ENCODE data around the gene ASB1. TPM values are rescaled to one million over a fixed set of nuclear protein-coding genes. Genes with fewer than 3 reads are reported as not detected.

The ASB1 gene
- total and polyA plus RNA-seq, 8 donors = 10.7 to 36.8 (median 18.5) TPM

DNA sequence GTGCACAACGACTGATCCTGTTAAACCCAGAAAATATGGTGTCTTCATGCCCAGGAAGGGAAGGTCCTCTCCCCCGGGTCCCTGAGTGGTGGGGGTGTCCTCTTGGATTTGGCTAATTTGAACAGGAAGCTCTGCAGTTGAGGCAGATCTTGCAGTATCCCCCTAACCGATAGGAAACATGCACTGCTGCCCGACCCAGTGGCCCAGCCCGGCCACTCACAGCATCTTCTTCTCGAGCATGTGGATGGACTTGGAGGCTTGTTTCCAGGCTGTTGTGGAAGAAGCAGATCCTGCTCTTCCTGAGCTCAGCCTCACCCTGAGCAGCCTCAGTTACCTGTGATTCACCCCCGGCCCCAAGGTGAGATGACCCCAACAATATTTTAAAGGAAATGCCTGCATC, 46.4 kb upstream of the ASB1 start:
- H3K27ac ChIP-seq = no peak overlapping the region
- peaks cover 0 to 40% (median 11%) of the 10 kb centered on the region in 4 donors for H3K4me1 ChIP-seq
- no peaks in the 10 kb centered on the region for H3K27me3 ChIP-seq
- WGBS, 5 donors = 82 to 94% (median 89%) methylated on average over 6 to 7 of the region's 7 CpGs
- intact Hi-C loops (cut with DNase I; ENCODE audit: low total_unique reads) = no loop called here
- H3K9me3 ChIP-seq = no peaks in the 10 kb centered on the region
- no peak for DNase-seq
- no peak overlapping the region for H3K4me3 ChIP-seq
- H3K36me3 ChIP-seq = peaks cover 0 to 27% (median 16%) of the 10 kb centered on the region in 4 donors
- TF ChIP-seq POLR2AphosphoS5 (IDR thresholded peaks at IDR 0.05) (no peak), POLR2A (IDR thresholded peaks at IDR 0.05) (no peak), EP300 (IDR thresholded peaks at IDR 0.05) (no peak)
- TF ChIP-seq, protein P1, sequence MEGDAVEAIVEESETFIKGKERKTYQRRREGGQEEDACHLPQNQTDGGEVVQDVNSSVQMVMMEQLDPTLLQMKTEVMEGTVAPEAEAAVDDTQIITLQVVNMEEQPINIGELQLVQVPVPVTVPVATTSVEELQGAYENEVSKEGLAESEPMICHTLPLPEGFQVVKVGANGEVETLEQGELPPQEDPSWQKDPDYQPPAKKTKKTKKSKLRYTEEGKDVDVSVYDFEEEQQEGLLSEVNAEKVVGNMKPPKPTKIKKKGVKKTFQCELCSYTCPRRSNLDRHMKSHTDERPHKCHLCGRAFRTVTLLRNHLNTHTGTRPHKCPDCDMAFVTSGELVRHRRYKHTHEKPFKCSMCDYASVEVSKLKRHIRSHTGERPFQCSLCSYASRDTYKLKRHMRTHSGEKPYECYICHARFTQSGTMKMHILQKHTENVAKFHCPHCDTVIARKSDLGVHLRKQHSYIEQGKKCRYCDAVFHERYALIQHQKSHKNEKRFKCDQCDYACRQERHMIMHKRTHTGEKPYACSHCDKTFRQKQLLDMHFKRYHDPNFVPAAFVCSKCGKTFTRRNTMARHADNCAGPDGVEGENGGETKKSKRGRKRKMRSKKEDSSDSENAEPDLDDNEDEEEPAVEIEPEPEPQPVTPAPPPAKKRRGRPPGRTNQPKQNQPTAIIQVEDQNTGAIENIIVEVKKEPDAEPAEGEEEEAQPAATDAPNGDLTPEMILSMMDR (IDR thresholded peaks at IDR 0.05) = no peak

DNA sequence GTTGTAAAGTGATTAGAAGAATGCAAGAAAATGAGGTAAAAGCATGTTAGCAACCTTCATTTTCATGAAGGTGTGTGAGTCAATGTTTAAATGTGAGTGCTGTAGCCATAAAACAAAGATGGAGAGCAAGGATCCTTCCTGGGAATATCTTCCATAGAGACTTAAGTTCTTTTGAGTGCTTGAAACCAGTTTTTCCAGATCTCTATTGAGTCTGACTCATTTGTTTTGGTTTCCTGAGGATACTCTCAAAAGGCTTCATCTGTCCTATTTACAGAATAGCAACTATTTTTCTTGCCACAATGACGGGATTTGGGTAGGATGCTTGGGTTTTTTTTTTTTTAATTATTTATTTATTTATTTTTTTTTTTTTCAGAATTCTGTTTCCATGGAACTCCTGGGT, 45.9 kb upstream of the ASB1 start:
- Histone ChIP-seq H3K4me3 (no peak overlapping the region), H3K27ac (no peak overlapping the region), H3K4me1 (peaks cover 0 to 40% (median 9%) of the 10 kb centered on the region in 4 donors), H3K9me3 (no peaks in the 10 kb centered on the region), H3K27me3 (no peaks in the 10 kb centered on the region), H3K36me3 (peaks cover 0 to 27% (median 16%) of the 10 kb centered on the region in 4 donors)
- WGBS, 5 donors = 68 to 81% (median 74%) methylated on average over 1 of the region's 1 CpG
- no peak for TF ChIP-seq POLR2A (IDR thresholded peaks at IDR 0.05)
- no peak for TF ChIP-seq EP300 (IDR thresholded peaks at IDR 0.05)
- TF ChIP-seq POLR2AphosphoS5 (IDR thresholded peaks at IDR 0.05) = no peak
- DNase-seq = no peak
- intact Hi-C loops (cut with DNase I; ENCODE audit: low total_unique reads) = no loop called here

GRCh38 chr2:238381341-238382115, 45.2 kb upstream of the ASB1 start:
- intact Hi-C loops (cut with DNase I; ENCODE audit: low total_unique reads) = no loop called here
- peaks cover 0 to 27% (median 16%) of the 10 kb centered on the region in 4 donors for H3K36me3 ChIP-seq
- WGBS, 5 donors = 88 to 93% (median 91%) methylated on average over 16 of the region's 16 CpGs
- peak in 1 of 2 donors; percentile 18 for DNase-seq
- TF ChIP-seq POLR2AphosphoS5 (IDR thresholded peaks at IDR 0.05) = no peak
- no peak for TF ChIP-seq EP300 (IDR thresholded peaks at IDR 0.05)
- TF ChIP-seq POLR2A (IDR thresholded peaks at IDR 0.05) = no peak
- TF ChIP-seq, protein P1 (IDR thresholded peaks at IDR 0.05) = no peak
- no peaks in the 10 kb centered on the region for H3K27me3 ChIP-seq
- peak overlapping the region in 1 of 5 donors; percentile 18 for H3K27ac ChIP-seq
- H3K9me3 ChIP-seq = no peaks in the 10 kb centered on the region
- H3K4me1 ChIP-seq = peaks cover 0 to 40% (median 6%) of the 10 kb centered on the region in 4 donors
- H3K4me3 ChIP-seq = no peak overlapping the region

DNA sequence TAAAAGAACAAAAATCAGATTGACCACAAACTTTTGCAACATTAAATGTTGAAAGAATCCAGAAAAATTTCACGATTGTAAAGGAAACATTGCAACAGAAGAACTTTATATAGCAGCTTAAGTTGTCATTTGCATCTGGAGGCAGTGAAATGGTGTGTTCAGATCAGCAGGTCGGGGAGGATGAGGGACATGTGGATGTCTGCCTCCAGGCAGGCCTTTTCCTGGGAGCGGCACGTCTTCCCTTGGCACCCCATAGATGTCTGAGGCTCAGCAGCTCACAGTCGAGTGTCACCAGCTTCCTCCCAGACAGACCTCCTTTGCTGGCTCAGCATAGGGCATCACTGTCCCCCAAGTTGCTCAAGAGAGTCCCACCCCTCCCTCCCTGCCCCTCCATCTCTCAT, 44.3 kb upstream of the ASB1 start:
- TF ChIP-seq POLR2AphosphoS5 (IDR thresholded peaks at IDR 0.05) = no peak
- no peak for TF ChIP-seq EP300 (IDR thresholded peaks at IDR 0.05)
- TF ChIP-seq POLR2A (IDR thresholded peaks at IDR 0.05) = no peak
- TF ChIP-seq, protein P1 (IDR thresholded peaks at IDR 0.05) = no peak
- Histone ChIP-seq H3K36me3 (peaks cover 0 to 27% (median 16%) of the 10 kb centered on the region in 4 donors), H3K27me3 (no peaks in the 10 kb centered on the region), H3K4me3 (no peak overlapping the region), H3K27ac (peak overlapping the region in 2 of 5 donors; percentile 28 to 32), H3K9me3 (no peaks in the 10 kb centered on the region), H3K4me1 (peaks cover 0 to 40% (median 6%) of the 10 kb centered on the region in 4 donors)
- WGBS, 5 donors = 76 to 93% (median 88%) methylated on average over 5 of the region's 5 CpGs
- peak in 1 of 2 donors; percentile 22 for DNase-seq
- intact Hi-C loops (cut with DNase I; ENCODE audit: low total_unique reads) = no loop called here
